Measurements from ENCODE around the gene TTC38.

Gene TTC38

GRCh38 chr22:46267431-46268279 lies at the start of gene TTC38:
TTC38 (plus strand) TSS chr22:46268008; CDS start chr22:46268040, 32 bp downstream.
- DNase-seq = peak; percentile 66

GRCh38 chr22:46219636-46220035 lies 48.2 kb upstream of the TTC38 start:
- DNase-seq = no peak

- no peak for DNase-seq
Measured at GRCh38 chr22:46220921-46221320, 46.9 kb upstream of the TTC38 start.

GRCh38 chr22:46224044-46224897 lies 43.5 kb upstream of the TTC38 start:
- no peak for DNase-seq

- DNase-seq = no peak
Measured at GRCh38 chr22:46224898-46225290, 42.9 kb upstream of the TTC38 start.

- no peak for DNase-seq
Measured at GRCh38 chr22:46225631-46226030, 42.2 kb upstream of the TTC38 start.

GRCh38 chr22:46226577-46226976 lies 41.2 kb upstream of the TTC38 start:
- DNase-seq = no peak

GRCh38 chr22:46229701-46230100 lies 38.1 kb upstream of the TTC38 start:
- DNase-seq = no peak

GRCh38 chr22:46230262-46230901 lies 37.4 kb upstream of the TTC38 start:
- no peak for DNase-seq

- DNase-seq = no peak
Measured at GRCh38 chr22:46233231-46233630, 34.6 kb upstream of the TTC38 start.

- no peak for DNase-seq
Measured at GRCh38 chr22:46234969-46235368, 32.8 kb upstream of the TTC38 start.

- DNase-seq = no peak
Measured at GRCh38 chr22:46237453-46238124, 30.2 kb upstream of the TTC38 start.

- DNase-seq = no peak
Measured at GRCh38 chr22:46238541-46238940, 29.3 kb upstream of the TTC38 start.

- DNase-seq = no peak
Measured at GRCh38 chr22:46239261-46240048, 28.4 kb upstream of the TTC38 start.

- no peak for DNase-seq
Measured at GRCh38 chr22:46240073-46240472, 27.7 kb upstream of the TTC38 start.

- no peak for DNase-seq
Measured at GRCh38 chr22:46240506-46240905, 27.3 kb upstream of the TTC38 start.

GRCh38 chr22:46240907-46241306 lies 26.9 kb upstream of the TTC38 start:
- no peak for DNase-seq

GRCh38 chr22:46241396-46242007 lies 26.3 kb upstream of the TTC38 start:
- DNase-seq = no peak

GRCh38 chr22:46242076-46242475 lies 25.7 kb upstream of the TTC38 start:
- DNase-seq = no peak

GRCh38 chr22:46244771-46245170 lies 23.0 kb upstream of the TTC38 start:
- no peak for DNase-seq

- peak; percentile 50 for DNase-seq
Measured at GRCh38 chr22:46245511-46245910, 22.3 kb upstream of the TTC38 start.

- DNase-seq = no peak
Measured at GRCh38 chr22:46246178-46246577, 21.6 kb upstream of the TTC38 start.

All from NCI-H146 (cell line).